NCI-H748 (cell line): ENCODE data around the gene DLL3.

Experiments used
- DNase-seq: peaks from one replicate; lab custom pipeline; 2025; ENCODE audit not compliant: unreplicated experiment; lab: John Stamatoyannopoulos, UW

Gene DLL3

DNA sequence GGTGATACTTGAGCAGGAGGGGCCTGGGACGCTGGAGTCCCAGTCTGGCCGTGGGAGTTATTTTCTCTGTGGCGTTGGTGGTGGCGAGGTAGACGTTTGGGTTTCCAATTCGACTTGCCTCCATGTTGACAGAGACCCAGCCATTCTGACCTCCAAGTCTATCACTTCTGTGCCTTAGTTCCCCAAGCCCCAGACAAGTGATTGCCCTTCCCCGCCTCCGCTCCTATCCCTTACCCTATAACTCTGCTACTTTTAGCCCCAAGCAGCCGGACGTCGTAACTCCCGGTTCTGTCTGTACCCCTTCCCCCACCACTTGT lies 17.6 kb upstream of the DLL3 start:
- DNase-seq: no peak

DNA sequence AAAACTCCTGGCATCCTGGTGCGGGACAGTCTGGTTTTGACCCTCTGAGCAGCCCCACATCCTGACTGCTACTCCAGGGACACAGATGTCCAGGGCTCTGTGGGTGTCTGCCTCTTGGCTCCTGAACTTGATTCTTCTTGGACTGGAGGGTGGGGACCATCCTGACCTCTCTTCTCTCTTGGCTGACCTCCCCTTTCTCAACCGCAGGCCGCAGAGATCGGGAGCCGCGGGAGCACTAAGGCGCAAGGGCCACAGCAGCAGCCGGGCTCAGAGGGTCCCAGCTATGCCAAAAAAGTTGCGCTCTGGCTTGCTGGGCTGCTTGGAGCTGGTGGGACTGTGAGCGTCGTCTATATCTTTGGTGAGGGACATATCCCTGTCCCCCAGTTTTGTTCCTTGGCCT lies 17.1 kb upstream of the DLL3 start:
- no peak for DNase-seq

DNA sequence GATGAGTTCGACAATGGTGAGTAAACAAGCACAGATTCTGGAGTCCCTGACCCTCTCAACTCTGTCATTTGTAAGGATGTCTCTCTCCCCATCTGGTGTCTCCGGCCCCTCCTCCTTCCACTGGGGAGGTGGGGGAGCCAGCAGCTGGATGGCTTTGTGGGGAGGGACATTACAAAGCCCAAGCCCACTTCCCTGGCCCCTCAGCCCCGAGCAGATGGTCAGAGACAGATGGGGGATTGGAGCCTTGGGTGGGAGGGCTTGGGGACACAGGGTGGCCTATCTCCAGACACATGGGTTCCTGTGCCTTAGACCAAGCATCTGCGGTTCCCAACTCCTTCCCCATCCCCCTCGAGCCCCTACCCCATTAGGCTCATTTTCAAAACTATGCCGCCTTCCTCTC lies 15.6 kb upstream of the DLL3 start:
- no peak for DNase-seq

DNA sequence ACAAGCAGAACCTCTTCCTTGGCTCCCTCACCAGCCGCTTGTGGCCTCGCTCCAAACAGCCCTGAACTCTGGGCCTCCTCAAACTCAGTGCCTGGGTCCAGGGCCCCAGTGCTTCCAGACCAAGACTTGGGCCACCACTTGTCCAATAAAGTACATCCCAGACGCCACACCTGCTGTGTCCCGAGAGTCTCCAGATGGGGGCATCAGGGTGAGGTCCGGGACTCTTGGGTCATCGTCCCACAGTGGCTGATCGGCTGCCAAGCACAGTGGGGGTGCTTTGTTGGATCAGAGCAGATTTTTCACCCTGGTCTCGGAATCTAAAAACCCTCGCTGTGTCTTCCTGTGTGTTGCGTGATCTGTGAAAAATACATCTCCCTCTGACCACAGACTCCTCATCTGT lies 9.0 kb upstream of the DLL3 start:
- no peak for DNase-seq

DNA sequence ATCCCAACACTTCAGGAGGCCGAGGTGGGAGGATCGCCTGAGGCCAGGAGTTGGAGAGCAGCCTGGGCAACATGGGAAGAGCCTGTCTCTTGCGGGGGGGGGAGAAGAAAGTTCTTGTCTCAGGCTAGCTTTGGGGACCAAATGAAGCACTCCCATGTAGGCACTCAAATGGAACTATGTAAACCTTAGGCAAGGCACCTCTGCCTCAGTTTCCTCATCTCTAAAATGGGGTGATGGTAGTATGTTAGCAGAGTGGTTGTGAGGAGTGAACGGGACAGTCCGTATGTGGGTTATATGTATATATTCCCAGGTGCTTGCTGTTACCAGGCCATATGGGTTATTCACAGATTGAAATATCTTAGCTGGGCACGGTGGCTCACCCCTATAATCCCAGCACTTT lies 6.5 kb upstream of the DLL3 start:
- DNase-seq: no peak

DNA sequence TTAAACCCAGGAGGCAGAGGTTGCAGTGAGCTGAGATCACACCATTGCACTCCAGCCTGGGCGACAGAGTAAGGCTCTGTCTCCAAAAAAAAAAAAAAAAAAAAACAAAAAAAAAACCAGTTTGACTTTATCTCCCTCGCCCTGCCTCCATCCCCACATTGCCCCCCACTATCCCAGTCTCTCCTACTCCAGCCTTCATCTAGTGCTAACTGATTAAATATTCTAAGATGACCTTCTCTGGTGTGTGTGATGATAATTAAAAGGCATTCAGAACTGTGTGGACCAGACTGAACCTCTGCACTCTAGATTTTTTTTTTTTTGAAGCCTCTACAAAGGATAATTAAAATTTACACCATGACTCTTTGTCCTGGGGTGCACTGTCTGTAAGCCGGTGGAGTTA lies 6.0 kb upstream of the DLL3 start:
- no peak for DNase-seq

DNA sequence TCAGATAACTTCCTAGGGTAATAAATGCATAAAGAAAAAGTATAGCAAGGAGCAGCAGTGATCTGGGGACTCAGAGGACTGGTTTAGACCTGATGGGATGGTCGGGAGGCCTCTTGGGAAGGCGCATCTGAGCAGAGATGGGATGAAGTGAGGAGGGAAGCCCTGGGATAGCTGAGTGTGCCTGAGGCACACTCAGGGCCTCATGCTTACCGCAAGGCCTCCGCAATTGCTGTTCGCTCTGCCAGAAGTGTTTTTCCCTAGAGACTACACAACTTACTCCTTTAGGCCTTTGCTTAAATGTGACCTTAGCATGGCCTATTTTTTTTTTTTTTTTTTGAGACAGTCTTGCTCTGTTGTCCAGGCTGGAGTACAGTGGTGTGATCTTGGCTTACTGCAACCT lies 4.1 kb upstream of the DLL3 start:
- DNase-seq: no peak

DNA sequence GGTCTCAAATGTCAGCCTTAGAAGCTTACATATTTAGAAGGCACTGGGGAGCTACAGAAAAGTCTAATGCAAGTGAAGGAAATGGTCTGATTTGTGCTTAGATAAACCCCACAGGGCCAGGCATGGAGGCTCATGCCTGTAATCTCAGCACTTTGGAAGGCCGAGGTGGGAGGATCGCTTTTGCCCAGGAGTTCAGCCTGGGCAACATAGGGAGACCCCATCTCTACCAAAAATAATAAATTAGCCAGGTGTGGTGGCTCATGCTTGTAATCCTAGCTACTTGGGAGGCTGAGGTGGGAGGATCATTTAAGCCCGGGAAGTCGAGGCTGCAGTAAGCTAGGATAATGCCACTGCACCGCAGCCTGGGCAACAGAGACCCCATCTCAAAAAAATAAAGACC lies 2.7 kb upstream of the DLL3 start:
- no peak for DNase-seq

DNA sequence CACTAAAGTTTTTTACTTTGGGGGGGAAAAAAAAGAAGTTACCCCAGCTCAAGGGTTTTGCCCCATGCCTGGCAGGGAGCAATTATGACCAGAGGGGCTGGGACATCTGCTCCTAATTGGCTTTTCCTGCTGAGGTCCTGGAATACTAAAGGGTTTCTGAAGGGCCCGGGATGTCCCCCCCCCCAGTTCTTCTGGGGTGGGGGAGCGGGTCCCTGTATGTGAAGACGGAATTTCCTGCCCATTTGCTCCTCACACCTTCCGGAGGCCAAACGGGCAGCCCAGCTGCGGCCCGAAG lies 1.1 kb upstream of the DLL3 start:
- DNase-seq: no peak

DNA sequence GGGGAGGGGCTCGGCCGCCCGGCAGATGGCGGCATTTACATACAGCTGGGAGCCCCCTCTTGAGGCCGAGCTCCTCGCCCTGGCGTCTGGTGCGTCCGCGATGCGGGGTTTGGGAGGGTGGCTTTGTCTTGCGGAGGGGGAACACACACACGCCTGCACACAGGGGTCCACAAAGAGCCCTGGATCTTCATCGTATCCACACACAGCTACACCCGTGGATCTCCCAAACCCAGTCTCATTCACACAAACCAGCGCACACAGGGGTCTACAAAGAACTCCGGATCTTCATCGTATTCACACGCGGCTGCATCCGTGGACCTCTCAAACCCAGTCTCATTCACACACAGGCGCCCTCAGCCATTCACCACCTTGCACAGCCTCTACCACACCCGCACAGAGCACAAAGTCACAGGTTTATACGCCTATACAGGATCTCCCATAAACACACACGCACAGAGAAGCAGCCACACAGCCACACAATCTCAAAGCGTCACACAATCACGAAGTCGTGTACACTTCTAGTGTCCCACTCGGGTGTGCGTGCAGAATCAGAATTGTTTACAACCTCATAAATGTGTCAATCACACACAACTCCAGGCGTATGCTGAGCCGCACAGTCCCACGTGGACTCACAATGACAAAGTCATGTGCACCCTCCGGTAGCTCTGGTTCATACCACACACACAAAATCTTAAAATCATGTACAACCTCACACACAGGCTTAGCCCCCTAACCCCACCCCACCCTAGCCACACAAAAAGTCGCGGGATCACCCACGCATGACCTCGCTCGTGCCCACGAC lies 550 bp upstream of the DLL3 start:
- DNase-seq: peak; percentile 98

DNA sequence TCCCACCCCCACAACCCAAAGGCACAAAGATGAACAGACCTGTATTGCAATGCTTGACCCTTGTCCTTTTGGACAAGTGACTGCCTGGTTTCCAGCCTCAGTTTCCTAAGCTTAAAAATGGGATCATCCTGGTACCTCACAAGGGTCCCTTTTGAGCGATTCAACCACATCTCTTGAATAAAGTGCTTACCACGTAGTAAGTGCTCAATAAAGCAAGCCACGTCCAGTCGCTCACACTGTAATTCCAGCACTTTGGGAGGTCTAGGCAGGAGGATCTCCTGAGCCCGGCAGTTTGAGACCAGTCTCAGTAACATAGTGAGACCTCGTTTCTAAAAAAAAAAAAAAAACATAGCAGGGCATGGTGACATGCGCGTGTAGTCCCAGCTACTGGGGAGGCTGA lies 1.2 kb downstream of the DLL3 start:
- no peak for DNase-seq

DNA sequence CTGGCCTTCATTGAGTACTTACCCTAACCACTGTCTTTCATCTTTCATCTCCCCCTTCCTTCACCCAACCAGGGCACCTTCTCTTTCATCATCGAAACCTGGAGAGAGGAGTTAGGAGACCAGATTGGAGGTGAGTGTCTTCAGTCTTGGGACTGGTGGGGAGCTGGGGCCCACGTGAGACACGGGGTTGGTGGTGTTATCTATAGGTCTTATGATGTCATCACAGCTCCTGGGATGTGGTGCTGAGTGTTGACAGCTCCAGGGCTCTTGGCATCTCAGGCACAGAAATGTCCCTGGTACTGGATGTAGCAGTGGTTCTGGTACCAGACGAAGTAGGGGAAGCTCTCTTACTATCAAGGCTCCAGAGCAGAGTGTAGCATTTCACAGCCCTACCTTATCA lies 1.8 kb downstream of the DLL3 start:
- DNase-seq: no peak

DNA sequence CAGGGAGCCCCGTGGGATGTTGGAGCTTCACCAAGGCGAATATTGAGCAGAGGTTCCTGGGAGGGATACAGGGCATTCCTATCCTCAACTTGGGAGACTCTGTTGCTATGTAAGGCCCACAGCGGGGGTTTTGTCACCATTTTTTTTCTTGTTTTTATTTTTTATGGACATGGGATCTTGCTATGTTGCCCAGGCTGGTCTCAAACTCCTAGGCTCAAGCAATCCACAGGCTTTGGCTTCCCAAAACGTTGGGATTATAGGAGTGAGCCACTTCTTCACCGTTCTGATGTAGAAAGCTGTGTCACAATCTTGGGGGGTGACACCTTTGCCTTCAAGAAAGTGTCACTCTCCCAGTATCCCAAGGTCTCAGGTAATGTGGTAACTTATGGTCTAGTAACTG lies 2.6 kb downstream of the DLL3 start:
- DNase-seq: no peak

DNA sequence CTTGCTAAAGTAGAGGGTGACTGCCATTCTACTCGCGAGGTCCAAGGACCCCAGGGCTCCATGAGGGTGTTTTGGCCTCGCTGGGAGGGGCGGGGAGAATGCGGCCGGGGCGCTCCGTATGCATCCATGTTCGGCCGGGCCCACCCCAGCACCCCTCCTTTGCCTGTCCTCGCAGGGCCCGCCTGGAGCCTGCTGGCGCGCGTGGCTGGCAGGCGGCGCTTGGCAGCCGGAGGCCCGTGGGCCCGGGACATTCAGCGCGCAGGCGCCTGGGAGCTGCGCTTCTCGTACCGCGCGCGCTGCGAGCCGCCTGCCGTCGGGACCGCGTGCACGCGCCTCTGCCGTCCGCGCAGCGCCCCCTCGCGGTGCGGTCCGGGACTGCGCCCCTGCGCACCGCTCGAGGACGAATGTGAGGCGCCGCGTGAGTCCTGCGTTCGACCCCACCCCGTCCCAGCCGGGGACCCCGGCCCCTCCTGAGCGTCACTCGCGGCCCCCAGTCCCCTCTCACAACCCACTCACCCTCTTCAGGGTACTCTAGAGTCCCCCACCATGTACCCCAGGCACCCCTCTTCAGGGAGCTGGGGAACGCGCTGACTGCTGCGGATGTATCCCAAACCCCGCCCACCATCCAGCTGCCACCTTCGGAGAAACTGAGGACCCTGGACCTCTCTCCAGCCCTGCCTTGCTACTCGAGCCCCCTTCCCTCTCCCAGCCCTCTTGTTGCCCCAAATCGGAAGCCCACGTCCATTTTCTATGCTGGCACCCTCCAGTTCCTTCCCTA lies 4.1 kb downstream of the DLL3 start:
- DNase-seq: no peak

DNA sequence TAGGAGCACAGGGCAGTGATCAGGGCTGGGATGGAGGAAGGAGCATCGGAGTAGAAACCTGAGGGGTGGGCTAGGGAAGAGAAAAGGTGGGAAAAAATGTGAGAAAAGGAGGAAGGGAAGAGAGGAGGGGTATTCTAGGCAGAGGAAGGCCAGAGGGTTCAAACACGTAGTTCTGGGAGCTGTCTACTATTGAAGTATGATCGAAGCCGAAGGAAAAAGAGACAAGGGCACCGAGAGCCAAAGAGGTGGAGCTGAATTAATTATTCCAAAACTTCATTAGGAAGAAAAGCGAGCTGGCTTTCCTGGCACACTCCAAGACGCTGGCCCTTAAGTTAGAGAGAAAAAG lies 7.8 kb downstream of the DLL3 start:
- DNase-seq: no peak

DNA sequence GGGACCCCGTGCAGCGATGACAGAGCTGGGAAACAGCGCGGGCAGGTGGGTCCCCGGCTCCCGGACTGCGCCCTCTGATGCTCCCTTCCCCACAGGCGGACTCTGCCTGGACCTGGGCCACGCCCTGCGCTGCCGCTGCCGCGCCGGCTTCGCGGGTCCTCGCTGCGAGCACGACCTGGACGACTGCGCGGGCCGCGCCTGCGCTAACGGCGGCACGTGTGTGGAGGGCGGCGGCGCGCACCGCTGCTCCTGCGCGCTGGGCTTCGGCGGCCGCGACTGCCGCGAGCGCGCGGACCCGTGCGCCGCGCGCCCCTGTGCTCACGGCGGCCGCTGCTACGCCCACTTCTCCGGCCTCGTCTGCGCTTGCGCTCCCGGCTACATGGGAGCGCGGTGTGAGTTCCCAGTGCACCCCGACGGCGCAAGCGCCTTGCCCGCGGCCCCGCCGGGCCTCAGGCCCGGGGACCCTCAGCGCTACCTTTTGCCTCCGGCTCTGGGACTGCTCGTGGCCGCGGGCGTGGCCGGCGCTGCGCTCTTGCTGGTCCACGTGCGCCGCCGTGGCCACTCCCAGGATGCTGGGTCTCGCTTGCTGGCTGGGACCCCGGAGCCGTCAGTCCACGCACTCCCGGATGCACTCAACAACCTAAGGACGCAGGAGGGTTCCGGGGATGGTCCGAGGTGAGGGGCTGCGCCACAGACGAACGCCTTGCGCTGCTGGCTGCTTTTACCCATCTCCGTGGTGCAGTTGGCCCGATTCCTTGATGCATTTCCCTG lies 8.4 kb downstream of the DLL3 start:
- peak; percentile 97 for DNase-seq

DNA sequence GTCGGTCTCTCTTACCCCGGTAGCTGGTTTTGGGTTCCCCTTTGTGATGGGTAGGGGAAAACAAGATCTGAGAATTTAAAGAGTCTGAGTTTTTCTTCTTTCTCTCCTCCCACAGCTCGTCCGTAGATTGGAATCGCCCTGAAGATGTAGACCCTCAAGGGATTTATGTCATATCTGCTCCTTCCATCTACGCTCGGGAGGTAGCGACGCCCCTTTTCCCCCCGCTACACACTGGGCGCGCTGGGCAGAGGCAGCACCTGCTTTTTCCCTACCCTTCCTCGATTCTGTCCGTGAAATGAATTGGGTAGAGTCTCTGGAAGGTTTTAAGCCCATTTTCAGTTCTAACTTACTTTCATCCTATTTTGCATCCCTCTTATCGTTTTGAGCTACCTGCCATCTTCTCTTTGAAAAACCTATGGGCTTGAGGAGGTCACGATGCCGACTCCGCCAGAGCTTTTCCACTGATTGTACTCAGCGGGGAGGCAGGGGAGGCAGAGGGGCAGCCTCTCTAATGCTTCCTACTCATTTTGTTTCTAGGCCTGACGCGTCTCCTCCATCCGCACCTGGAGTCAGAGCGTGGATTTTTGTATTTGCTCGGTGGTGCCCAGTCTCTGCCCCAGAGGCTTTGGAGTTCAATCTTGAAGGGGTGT lies 9.1 kb downstream of the DLL3 start:
- peak; percentile 70 for DNase-seq

DNA sequence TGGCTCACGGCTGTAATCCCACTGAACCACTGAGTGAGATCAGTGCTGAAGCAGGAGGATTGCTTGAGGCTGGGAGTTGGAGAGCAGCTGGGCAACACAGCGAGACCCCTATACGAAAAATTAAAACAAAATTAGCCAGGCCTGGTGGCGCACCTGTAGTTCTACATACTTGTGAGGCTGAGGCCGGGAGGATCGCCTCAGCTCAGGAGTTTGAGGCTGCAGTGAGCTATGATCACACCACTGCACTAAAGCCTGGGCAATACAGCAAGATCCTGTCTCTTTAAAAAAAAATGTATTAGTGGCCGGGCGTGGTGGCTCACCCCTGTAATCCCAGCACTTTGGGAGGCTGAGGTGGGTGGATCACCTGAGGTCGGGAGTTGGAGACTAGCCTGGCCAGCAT lies 9.9 kb downstream of the DLL3 start:
- DNase-seq: no peak

DNA sequence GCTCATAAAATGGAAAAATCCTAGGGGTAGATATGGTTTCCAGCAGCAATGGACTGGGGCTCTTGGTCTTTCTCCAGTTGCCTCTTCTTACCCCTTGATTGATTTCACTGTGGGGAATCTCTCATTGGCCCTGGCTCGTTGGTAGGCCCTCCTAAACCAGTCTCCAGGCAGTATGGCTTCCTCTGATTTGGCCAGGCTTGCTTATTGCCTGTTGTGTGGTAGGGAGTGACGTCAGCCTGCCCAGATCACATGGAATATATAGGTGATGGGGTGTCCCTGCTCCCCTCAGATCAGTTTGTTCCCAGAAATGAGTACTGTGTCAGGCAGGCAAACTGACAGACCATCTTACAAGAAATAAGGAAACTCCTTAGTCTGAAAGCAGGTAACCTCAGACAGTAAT lies 10.5 kb downstream of the DLL3 start:
- DNase-seq: no peak

DNA sequence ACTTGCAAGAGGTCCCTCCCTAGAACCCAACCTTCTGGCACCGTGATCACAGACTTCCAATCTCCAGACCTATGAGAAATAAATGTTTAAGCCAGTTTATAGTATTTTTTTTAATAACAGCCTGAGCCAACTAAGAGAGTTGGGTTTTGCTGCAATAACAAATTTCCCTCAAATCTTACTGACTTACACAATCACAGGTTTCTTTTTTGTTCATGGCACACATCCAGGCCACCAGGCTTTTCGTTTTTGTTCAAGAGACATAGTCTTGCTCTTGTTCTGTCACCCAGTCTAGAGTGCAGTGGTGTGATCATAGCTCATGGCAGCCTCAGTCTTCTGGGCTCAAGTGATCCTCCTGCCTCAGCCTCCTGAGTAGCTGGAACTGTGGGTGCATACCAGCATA lies 14.2 kb downstream of the DLL3 start:
- no peak for DNase-seq

DNA sequence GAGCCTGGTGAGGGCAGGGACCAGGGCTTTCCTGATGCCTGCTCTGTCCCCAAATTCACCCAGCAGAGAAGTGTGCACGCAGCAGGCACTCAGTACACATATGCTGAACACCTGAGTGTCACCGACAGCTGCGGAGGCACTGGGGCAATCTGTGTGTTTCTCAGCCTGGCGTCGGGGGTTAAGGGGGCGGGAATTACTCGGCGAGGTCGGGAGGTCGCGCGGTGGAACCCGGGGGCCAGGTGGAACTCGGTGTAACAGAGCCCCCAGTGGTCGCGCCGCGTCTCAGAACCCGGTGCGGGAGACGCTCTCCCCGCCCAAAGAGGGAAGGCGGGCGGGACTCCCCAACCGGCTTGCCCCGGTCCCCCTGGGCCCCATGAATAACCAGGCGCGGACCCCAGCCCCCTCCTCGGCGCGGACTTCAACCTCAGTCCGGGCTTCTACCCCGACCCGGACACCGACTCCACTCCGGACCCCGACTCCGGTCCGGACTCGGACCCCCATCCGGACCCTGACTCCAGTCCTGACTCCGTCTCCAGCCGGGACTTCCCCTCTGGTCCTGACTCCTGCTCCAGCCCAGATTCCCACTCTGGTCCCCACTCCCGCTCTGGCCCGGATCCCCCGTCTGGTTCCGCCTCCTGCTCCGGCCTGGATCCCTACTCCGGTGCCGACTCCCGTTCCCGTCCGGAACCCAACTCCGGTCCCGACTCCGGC lies 16.2 kb downstream of the DLL3 start, which contains the start of gene SELENOV:
TSS of gene SELENOV (plus strand) at position 300 of the 711 bp plus-strand sequence. CDS start at position 374, 74 bp downstream.
- DNase-seq: peak; percentile 40
